Effector CD4-positive, alpha-beta T cell (primary cell): ENCODE measurements around the gene RING1.

ENCODE experiments used
- DNase-seq: peaks from one replicate; pipeline ENCODE4 v3.0.0-alpha.2; 2020
- total RNA-seq: gene quantifications from one replicate; lab custom pipeline; 2026; lab: John Stamatoyannopoulos, UW

RING1 gene
- total RNA-seq, result 33.8 reads per million, percentile 59 among the genes with 10 or more reads in this experiment

DNA sequence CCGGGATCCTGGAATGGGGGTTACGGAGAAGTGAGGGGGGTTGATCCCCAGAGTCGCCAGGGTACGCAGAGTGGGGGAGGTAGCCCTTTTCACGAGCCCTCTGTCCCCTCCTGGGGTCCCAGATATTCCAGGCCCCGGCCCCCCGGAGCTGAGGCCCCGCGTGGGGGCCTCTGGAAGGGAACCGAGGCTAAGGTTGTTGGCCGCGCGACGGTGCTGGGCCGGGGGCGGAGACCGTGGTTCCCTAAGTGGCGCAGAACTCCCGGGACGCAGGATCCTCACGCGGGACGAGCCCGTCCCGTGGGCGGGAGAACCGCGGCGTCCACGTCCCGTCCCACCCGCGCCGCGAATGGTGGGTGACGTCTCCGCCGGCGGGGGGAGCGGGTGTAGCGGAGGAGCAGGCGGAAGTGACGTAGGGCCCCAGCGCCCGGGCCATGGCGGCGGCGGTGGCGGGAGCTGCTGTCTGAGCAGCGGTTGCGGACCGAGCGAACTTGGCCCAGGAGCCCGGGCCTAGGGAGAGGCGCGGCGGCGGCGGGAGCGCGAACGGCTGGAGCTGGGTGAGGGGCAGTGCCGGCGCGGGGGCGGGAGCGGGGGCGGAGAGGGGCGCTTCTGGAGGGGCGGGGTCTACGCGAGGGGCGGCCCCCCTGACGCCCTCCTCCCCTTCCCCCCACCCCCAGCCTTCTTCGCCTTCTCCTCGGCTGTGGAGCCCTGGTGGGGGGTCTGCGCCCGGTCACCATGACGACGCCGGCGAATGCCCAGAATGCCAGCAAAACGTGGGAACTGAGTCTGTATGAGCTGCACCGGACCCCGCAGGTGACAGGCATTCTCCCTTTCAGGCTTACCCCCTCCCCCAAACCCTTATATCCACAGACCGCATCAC lies at the start of gene RING1:
TSS of gene RING1 (plus strand) at position 410 of the 877 bp plus-strand sequence. CDS start at position 733, 323 bp downstream.
- peak; percentile 84 for DNase-seq

DNA sequence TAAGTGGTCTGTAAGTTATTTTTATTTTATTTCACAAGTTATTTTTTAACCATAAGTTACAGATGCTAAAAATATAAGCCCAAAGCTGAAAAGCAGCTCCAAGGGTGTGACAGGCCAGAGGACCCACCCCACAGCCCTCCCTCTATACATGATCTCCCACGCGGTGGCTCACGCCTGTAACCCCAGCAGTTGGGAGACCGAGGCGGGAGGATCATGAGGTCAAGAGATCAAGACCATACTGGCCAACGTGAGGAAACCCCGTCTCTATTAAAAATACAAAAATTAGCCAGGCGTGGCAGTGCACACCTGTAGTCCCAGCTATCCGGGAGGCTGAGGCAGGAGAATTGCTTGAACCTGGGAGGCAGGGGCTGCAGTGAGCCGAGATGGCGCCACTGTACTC lies 48.2 kb upstream of the RING1 start:
- DNase-seq, result no peak

GRCh38 chr6:33160728-33161344 lies 47.5 kb upstream of the RING1 start:
- no peak for DNase-seq

DNA sequence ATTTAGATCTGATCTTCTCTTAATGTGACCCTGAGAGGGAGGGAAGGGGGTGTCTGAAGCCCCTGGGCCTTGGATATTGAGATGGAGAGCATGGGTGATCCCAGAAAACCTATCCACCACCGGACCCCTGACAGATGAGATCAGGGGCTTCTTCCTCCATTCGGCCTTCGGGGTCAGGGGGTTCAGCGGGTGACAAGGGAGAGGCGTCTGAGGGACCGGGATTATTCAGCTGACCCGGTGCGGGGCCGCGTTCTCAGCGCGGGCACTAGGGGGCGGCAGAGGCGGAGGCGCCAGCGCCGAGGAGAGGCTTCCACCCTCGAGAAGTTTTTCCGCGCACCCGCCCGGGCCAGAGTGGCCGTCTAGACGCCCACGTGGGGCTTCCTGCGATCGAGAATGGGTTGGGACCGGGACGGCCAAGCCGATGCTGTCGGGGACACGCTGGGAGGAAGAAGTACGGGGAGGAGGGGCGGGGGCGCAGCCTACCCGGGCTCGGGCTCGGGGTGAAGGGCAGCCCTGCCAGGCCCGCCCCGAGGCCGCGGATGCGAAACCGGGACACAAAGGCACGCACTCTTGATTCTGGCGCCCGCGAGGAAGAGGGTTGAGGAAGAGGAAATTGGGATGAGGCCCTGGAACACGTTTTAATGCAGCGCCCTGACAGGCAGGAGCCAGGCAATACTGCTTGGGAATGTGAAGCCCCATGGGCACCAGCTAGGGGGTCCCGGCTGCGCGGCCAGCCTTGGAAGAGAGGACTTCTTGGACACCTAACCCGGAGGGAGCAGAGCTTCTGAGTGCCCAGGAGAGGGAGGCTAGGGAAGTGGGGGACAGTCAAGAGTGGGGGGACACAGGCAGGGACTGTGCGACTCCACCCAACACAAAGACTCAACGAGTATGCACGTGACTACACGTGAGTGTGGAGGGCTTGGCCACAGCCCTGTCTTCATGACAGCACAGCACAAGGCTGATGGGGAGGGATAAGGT lies 46.7 kb upstream of the RING1 start:
- peak; percentile 74 for DNase-seq

DNA sequence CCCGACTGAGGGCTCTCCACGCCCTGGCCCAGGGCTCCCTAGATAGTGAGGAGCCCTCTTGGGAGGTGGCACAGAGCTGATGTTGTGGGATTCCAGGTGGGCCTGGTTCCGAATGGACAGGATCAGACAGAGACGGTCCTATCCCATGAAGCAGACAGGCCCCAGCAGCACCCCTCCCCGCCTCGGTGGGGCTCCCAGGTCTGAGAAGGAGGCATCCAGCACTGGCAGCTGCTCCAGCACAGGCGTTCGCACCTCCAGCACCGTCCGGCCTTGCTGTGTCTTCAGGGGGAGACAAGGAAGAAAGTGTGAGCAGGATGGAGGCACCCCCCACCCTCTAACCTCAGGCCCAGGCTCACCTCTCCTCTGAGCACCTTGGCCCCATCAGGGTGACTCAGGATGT lies 44.8 kb upstream of the RING1 start:
- DNase-seq, result no peak

DNA sequence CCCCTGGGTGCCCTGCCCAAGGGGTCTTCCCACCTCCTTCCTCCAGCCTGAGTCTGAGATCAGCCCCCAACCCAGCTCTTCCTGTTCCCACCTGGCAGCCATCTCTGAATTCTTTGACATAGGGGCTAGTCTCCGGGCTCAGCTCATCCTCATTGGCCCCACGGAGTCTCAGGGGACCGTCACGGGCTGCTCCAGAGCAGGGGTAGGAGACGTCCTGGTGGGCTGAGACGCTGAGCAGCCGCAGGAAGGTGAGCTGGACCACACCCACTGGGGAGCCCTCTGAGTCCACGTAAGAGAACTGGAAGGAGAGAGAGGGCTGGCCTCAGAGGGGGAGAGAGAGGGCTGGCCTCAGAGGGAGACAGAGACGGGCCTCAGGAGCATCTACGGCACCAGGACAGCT lies 44.1 kb upstream of the RING1 start:
- no peak for DNase-seq

DNA sequence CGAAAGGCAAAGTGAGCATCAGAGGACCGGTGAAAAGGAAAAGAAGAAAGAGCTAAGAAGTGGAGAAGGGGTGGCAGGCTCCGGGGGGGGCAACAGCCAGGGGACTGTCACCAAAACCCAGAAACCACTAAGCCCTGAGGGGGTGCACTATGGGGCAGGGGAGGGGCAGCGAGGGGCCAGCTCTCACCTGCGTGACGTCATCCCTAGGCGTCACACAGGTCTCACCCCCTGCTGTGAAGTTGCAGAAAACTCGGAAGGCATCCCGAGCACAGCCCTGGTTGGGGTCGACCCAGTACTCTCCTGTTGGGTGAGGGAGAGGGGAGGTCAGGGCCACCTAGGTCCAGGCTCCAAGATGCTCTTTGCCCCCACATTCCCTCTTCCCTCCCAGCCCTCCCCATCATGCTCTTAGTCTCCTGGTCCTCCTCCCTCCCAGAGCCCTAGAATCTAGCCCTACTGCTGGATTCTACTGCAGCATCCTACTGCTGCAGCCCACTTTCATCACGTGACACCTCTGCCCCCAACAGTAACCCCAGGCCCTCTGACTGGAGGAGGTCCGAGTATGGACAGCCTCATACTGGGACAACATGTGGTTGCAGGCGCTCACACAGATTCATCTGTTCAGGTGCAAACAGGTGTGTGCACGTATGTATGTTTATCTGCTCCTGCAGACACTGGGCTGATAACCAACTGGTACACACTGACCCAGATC lies 43.5 kb upstream of the RING1 start:
- DNase-seq, result no peak

- no peak for DNase-seq
These were observed 42.6 kb upstream of the RING1 start for GRCh38 chr6:33165581-33166258.

- no peak for DNase-seq
These were observed 41.9 kb upstream of the RING1 start for GRCh38 chr6:33166363-33166762.

DNA sequence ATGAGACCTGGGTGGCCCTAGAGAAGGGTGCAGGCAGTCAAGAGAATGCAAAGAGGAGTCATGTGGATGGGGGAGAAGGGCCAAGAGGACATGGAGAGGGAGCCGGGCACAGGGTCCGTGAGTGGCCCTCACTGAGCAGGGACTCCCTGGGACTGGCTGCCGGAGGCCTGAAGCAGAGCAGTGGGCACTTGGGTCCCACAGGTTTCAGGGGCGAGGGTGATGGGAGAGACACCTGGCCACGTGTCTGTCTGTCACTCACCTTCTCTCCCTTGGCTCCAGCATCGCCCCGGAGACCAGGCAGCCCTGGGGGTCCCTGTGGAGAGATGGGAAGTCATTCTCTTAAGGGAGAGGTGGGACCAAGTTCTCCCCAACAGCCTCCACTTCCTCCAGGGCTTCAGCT lies 41.5 kb upstream of the RING1 start:
- no peak for DNase-seq

GRCh38 chr6:33167374-33168283 lies 40.7 kb upstream of the RING1 start:
- DNase-seq, result no peak

- DNase-seq, result no peak
These were observed 40.1 kb upstream of the RING1 start for GRCh38 chr6:33168284-33168601.

GRCh38 chr6:33168639-33169038 lies 39.7 kb upstream of the RING1 start:
- DNase-seq, result no peak

DNA sequence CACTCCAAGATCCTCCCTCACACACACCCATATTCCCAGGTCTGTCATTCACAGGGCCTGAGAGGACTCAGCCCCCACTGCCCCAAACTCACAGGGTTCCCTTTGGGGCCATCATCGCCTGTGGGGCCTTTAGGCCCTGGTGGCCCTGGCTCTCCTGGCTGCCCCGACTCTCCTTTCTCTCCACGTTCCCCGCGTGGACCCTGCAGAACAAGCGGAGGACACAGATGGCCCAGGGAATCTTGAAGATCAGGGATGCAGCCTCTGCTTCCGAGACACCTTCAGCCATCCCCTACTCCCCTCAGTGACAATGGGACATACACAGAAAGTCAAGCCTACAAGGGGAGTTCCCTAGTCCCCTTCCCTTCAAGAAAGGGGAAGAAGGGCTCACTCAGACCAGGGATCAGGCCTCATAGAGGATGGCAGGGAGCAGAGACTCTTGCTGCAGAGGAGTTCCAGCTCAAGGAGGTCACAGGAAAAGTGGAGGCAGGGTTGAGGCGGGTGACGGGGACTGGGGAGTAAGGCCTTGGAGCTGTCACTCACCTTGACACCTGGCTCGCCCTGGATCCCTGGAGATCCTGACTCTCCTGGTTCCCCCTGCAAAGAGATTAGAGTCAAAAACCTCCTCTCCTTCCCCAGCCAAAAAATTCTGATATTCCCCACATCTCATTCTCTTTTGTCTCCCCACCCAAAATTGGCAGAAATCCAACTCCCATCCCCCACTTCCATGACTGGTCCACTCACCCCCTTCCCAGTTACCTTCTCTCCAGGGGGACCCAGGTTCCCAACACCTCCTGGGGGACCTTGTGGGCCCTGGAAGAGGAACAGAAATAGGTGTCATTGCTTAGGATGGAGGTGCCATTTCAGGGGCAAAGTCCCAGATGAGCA lies 38.8 kb upstream of the RING1 start:
- no peak for DNase-seq

DNA sequence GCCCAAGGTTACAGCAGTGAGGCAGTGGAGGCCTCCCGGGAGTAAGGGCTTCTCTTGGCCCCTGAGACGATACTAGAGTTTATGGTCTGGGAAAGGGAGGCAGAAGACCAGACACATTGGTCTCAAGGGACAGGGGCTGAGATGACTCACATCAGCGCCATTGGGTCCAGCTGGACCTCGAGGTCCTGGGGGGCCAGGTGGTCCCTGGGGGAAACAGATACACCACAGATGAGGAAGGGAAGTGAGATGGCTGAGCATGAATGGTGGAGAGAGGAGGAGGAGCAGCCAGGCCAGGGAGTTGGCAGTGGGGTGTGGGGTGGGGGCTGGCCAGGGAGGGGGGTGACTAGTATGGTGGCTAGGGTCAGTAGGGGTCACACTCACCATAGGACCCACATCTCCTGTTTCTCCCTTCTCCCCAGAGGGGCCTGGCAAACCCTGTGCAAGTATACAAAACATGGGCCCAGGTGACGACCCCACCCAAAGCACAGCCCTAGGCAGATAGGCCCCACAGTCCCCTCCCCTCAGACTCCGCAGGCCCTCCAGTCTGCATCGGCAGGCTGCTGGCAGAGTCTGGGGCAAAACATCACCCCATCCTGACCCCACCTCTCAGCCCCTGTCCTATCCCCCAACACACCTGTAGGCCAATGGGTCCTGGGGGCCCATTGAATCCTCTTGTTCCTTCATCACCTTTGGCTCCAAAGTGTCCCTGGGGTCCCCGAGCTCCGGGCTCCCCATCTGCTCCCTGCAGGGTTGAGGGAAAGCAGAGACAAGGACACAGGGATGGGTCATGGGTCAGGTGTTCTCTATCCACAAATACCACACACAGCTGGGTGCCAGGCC lies 37.9 kb upstream of the RING1 start:
- DNase-seq, result no peak

GRCh38 chr6:33171016-33171879 lies 37.1 kb upstream of the RING1 start:
- DNase-seq, result no peak

- no peak for DNase-seq
These were observed 36.2 kb upstream of the RING1 start for GRCh38 chr6:33171880-33172687.
